Breast epithelium (tissue), 3 donors: Measurements from ENCODE around the gene PRG2.

ENCODE experiments used
- CTCF ChIP-seq, 3 donors: fragments of 450-650 bp; IDR thresholded peaks; one replicate each; pipeline ENCODE4 v1.5.1; 2016 to 2017; ENCODE audit warnings: antibody characterized with exemption in 3 of 3, mild to moderate bottlenecking in 3 of 3, moderate library complexity in 3 of 3
- POLR2A ChIP-seq: fragments of 450-650 bp; IDR thresholded peaks from one replicate; pipeline ENCODE4 v1.6.1; 2016; ENCODE audit warnings: antibody characterized with exemption, mild to moderate bottlenecking, moderate library complexity

GRCh38 chr11:57357856-57358255 lies 32.6 kb downstream of the PRG2 start:
- no peak for TF ChIP-seq CTCF (IDR thresholded peaks at IDR 0.05)
- no peak for TF ChIP-seq POLR2A
